HG02885 (cell line): ENCODE results near the gene PLCB1.

Source experiments
- ATAC-seq: cut with Tn5 transposase; IDR thresholded peaks from one replicate; pipeline ENCODE4 v1.9.1; 2021; ENCODE audit warnings: mild to moderate bottlenecking; ENCODE audit not compliant: unreplicated experiment, poor library complexity

The PLCB1 gene

DNA sequence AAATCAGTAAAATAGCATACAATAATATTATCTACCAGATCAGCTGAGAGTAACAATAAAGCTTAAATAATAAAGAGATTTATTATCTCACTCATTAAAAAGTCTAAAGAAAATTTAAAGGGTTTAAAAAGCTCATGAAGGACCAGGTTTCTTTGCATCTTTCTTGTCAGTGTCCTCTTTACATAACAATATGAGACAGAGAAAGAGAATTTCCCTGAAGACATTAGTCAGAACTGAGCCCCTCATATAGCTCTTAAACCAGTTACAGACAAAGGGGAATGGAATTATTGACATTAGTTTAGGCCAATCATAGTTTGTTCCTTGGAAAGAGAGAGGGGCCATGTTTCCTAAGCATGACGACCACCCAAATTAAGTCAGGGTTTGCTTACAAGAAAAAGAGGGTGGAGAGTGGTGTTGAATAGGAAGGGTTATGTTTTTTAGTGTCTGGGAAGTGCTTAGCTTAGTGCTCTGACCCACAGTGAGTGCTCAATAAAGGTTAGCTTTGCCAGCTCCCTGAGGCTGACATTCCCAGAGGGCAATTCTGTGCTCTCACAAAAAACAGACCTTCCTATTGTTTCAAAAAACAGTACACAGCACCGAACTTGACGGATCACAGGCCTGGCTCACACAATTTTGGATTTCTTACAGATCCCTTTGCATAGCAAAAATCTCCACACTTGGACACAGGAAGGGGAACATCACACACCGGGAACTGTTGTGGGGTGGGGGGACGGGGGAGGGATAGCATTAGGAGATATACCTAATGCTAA is 3.6 kb upstream of the PLCB1 start:
- no peak for ATAC-seq

DNA sequence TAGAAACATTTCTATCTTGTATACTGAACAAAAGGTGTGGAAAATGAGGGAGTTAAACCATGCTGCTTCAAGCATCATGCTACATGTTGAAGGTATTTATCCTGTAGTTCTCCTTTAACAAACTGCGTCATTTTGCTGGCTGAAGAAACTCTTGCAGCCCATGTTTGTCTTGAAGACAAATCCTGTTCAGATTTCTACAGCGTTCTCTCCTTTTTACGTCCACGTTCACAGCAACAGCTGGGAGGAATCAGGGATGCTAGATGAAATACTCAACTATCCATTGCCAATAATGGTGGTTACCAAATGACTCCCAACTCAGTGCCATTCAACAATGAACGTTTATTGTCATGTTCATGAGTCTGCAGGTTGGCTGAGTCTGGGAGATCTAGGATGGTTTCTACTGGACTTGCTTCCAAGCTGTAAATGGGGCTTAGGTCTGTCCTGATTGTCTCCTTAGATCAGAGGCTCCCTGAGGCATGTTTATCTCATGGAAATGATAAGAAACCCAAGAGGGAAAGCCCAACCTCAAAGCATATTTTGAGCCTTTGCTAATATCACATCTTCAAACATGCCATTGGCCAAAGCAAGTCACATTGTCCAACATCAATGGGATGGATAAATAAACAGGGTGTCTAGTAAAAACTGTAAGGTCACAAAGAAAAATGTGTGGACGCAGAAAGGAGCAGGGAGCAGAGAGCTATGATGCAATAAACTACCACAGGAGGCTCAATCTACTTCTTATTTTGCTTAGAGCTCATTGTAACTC is 2.7 kb upstream of the PLCB1 start:
- ATAC-seq: no peak

DNA sequence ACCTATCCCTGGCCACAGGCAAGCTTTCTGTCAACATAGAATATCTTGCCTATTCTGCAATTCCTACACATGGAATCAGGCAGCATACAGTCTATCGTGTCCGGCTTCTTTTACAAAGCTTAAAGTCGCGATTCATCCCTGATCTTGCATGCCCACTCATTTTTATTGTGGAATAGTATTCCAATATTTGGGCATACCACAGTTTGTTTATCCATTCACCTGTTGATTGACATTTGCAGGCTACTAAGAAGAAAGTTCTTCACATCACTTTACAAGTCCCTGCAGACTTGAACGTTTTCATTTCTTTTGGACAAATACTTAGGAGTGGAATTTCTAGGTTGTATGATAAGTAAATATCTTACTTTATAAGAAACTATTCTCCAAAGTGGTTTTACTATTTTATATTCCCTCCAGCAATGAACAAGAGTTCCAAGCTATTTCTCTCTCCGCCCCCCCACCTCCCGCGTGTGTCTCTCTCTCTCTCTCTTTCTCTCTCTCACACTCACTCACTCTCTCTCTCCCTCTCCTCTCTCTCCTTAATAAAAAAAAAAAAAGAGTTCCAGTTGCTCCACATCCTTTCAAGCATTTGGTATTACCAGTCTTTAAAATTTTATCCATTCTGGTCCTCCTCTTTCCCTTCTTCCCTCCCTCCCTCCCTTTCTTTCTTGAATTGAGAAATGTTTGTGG is 1.1 kb upstream of the PLCB1 start:
- no peak for ATAC-seq

DNA sequence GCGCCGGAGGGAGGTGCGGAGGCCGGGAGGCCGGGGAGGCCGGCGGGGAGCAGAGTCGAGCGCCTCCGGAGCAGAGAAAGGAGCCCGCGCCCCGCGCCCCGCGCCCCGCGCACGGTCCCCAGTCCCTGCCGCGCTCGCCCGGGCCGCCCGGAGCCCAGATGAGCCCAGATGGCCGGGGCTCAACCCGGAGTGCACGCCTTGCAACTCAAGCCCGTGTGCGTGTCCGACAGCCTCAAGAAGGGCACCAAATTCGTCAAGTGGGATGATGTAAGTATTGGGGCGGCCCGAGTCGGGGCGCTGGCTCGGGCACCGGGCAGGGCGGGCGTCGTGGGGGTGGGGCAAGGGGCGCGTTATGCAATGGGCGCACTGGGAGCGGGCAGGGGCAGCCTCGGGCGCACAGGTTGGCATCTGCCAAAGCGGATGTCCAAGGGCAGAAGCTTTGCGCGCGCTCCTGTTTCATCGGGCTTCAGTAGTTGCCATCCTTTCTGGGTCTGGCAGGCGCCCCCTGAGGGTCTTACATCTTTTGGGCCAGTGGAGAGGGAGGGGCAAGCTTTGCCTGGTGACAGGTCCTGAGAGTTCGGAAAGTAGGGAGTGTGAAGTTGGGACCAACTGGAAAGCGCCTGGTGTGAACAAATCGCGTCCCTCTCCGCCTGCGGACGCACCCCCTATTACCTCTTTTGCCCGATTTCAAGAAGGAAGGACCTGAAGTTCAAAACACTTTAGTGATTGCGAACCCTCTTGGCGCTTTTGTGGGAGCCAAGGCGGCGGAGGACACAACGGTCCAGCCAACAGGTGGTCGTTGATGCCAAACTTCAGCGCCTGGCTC is 631 bp downstream of the PLCB1 start:
- peak; percentile 5 for ATAC-seq

DNA sequence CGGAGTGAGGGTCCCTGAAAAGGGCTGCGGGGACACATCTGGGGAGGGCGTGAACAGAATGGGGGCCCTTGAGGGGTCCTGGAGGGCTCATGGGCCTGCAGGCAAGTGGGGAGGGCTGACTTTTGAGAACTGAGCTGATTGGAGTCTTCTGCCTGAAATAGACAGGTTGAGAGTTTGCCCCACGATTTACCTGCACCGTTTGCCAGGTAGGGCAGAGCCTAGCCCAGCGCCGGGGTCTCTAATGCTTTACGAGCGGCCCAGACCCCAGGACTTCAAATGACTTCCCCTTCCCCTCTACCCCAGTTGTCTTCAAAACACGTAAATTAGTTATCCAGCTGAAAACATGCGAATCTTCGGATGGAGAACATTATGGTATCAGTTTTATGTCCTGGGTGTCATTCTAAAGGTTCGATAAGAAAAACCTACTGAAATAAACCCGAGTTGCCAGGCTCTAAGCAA is 1.3 kb downstream of the PLCB1 start:
- ATAC-seq: no peak

DNA sequence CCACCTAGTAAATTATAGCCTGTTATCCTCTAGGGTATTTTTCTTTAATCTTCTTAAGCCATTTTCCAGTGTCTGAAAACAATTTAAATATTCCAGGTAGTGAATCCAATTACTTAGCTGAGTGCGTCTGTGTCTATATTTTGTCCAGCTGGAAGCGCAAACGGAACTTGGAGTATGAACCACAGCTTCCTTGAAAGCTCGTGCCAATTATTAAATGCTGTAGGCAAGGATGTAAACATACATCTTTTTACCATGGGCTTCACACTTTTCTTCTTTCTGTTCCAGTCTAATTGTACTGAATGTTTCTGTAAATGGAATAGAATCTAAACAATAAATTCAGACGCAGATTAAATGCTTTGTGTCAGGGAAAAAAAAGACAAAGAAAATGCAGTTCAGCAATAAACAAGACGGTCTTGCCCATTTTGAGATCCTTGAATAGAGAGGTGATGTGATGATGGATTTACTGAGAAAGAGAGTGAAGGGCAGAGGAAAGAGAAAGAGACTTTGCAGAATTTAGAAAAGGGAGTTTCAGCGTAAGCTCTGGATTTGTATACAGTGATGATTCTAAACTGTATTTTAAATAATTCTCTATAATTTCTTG is 1.9 kb downstream of the PLCB1 start:
- ATAC-seq: no peak

DNA sequence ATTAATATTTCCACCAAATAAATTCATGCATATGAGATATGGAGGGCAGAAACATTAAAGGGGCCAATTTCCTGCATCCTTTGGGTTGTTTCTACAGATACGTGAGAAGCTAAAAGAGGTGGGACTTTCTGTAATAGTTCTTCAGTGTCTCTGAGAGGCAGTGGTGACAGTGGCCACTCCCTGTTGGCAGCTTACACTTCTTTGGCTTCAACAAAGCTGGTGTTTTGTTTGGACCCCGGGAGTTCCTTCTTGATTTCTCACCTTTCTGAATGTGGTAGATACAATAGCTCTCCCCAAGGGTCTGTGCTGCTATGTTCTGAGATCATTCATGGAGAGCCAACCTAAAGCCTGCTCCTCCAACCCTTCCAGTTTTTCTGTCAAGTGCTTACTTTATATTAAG is 7.8 kb downstream of the PLCB1 start:
- no peak for ATAC-seq

DNA sequence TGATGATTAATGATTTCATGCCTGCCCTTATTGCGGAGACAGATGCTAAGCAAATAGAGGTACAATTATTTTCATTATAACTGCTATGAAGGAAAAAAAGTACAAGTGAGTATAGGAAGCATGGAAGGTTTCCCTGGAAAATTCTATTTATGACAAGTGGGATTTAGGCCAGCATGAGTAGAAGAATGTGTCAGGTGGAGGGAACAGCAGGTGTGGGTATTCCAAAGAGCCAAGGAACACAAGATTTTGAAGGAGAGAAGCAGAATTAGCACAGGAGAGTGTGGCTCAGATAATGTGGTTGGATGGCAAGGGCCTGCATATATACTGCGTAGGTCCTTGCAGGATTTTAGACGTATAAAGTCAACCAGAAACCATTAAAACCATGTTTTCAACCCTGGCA is 11.4 kb downstream of the PLCB1 start:
- ATAC-seq: no peak

DNA sequence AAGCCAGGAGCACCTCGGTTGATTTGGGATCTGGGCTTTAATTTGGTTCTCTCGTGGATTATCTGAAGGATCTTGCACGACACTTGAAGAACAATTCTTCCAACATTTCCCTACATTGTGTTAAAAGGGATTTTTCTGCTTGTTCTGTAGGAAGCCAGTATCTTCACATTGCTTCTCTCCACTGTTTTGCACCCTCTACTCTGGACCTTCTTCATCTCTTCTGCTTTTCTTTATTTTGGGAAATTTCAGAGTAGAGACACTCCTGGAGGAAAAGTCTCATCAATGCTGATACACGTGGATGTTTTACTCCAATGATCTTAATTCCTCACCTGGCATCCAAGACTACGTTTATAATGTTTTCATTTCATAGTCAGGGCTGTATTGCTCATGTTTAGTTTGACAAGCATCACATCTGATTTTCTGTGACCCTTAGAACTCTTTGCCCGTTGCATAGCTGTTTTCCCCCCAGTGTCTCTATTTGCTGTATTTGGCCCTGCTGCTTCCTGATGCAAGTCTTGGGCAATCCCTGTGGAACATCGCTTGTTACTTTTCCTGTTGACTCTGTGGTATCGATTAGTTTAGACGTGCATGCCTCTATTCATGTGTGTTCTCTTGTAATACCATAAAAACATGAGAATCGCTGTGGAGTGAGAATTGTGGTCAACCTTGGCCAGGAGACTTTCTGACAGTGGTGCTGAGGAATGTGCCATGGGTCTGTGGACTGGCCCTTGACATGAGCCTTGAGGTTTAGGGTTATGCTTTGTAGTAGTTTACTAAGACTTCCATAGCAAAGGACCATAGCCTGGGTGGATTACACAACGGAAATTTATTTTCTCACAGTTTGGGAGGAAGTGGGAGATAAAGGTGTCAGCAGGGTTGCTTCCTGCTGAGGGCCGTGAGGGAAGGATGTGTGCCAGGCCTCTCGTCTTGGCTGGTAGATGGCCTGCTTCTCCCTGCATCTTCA is 12.5 kb downstream of the PLCB1 start:
- no peak for ATAC-seq

DNA sequence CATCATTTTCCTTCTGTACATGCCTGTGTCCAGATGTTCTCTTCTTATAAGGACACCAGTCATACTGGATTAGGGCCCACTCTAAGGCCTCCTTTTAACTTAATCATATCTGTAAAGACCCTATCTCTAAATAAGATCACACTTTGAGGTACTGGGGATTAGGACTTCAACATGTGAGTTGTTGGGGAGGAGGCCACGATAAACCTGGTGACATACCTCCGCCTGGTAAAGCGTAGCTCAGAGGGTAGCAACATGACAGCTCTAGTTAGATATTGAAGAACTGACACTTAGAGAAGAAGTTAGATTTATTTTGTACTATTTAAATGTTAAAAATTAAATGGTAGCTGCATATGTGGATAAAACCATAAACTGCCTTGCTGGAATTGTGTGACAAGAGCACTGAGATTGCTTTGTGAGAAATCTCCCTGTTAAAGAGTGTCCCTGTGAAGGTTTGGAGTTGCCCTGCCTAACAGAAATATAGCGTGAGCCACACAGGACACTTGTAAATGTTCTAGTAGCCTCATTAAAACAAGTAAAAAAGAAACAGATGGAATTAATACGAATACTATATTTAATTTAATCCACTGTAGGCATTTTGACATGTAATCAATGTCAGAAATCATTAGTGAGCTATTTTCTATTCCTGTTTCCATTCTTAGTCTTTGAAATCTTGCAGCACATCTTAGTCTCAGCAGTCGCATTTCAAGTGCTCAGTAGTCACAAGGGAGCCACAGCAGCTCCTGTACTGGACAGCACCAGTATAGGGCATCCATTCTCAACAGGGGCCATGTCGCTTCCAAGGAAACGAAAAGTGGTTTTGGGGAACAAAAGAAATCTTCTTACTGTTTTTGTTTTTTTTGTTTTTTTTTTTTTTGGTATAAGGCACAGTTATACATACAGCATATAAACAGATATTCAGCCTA is 13.4 kb downstream of the PLCB1 start:
- no peak for ATAC-seq

DNA sequence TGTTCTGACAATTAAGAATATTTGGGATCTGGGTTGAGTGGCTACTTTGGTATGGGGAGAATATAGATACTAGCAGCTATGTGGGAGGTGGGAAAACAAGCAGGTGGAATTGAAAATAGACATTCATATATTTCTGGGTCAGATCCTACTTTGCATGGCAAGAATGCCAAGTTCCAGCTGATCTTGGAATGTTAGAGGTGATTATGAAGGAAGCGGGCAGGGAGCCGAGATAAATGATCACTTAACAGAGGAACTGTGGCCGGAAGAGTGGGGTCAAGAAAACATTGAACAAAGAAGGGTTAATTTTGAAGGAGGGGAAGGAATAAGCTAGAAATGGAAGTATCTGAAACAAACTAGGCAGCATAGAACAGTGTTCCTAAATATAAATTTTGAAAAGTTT is 15.4 kb downstream of the PLCB1 start:
- ATAC-seq: no peak

DNA sequence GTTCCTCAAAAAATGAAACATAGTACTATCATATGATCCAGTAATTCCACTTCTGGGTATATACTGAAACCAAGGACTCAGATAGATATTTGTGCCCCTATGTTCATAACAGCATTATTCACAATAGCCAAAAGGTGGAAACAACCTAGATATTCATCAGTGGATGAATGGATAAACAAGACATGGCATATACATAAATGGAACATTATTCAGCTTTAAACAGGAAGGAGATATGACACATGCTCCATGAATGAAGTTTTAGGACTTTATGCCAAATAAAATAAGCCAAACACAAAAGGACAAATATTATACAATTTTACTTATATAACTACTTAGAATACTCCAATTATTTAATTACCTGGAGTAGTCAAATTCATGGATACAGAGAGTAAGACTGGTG is 16.4 kb downstream of the PLCB1 start:
- no peak for ATAC-seq

DNA sequence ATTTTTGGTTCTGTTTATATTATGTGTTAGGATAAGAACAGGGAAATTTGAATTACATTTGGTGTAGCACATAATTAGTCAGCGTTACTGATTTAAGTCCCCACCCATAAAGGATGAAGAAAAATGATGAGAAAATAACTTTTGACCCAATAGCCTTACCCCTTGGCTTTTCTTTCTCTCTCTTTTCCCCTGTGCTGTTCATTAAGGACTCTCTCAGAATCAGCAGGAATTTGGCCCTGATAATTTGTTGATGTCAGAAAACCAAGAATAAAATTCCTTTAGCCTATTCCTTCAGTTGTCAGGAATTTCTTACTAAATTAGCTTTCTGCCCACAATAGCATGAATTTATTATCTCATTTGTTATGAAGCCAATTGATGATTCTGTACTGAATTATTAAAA is 18.5 kb downstream of the PLCB1 start:
- ATAC-seq: no peak

DNA sequence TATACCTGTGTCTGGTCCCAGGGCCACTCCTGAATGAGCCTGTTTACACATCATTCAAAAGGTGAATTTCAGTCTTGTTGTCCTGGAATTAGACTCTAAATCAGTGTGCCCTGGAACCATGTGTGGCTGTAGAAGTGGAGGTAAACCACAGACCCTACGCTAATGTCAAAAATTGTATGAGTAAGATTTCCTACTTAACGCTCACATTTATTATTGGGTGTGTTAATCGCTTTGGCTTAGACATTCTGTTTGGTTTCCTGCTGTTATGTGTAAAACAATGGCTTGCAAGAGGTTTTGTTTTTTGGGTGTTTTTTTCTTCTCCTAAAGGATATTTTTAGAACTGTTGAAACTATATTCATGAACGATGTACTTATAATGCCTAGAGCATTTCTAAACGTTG is 19.3 kb downstream of the PLCB1 start:
- ATAC-seq: no peak

DNA sequence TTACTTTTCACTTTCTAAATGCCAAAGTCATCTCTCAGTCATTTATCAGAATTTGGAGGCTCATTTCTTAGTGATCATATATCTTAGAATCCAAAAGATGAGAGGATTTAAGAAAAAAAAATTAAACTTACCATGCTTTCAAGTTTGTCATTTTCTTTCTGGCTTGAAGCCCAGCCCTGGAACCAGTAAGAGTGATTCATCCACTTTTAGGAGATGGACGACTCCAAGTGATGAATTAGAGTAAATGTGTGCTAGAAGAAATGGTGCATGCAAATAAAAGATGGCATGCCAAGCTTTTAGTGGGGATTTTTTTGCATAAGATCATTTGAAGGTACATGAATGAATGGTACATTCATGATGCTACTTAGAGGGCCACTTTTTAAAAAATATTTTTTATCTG is 20.1 kb downstream of the PLCB1 start:
- ATAC-seq: no peak

DNA sequence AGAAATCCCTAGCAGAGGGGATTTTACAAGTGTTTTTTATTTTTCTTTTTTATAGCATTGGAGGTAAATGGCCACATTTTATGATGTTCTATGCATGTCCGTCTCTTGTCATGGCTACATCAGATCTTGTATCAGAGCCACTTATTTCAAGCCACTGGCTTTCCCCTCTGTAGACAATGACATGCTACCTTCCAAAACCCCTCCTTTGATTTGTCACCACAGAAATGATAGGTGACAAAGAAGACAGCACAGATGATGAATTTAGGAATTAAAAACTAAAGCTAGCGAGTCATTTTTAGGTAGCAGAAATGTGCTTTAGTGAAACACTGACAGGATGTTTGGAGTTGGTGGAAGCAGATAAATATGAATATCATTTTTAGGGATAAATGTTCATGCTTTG is 20.8 kb downstream of the PLCB1 start:
- no peak for ATAC-seq

DNA sequence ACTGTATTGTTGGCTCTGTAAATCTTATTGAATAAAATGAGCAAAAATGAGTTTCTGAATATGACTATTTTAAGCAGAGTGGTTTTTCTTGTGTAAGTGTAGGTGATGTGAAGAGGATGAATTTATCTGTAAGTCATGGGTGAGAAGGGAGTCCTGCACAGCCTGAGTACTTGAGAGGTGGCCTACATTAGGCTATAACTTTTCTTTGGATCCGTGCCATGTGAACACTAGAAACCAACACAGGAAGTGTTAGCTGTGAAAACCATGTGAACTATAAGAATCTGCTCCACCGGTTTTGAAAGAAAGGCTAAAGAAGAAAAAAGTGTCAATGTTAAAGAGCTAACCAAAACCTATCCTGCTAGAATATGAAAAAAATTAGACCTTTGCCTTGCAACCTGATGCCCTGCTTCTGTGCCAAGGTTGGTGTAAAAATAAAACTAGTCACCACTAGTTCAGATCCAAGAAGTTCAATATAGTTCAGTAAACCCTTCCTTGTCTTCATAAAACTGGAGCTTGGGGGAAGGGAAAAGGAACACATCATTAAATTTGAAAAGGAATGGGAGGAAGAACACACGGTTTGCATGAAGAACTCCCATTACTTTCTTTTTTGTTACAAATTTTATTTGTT is 21.3 kb downstream of the PLCB1 start:
- no peak for ATAC-seq
